ENCODE data around the gene SLC35E2B.

DNA sequence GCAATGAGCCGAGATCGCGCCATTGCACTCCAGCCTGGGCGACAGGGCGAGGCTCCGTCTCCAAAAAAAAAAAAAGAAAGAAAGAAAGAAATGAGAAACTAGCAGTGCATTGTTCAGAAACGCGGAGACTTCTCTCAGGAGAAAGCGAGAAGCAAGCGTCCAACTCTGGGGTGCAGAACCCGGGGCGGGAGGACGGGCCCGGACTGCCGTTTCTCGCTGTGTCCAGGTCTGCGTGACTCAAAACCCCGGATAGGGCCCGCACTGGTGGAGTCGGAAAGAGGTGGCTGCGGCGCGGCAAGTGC is 77.7 kb downstream of the SLC35E2B start:
- TF ChIP-seq, protein P1, sequence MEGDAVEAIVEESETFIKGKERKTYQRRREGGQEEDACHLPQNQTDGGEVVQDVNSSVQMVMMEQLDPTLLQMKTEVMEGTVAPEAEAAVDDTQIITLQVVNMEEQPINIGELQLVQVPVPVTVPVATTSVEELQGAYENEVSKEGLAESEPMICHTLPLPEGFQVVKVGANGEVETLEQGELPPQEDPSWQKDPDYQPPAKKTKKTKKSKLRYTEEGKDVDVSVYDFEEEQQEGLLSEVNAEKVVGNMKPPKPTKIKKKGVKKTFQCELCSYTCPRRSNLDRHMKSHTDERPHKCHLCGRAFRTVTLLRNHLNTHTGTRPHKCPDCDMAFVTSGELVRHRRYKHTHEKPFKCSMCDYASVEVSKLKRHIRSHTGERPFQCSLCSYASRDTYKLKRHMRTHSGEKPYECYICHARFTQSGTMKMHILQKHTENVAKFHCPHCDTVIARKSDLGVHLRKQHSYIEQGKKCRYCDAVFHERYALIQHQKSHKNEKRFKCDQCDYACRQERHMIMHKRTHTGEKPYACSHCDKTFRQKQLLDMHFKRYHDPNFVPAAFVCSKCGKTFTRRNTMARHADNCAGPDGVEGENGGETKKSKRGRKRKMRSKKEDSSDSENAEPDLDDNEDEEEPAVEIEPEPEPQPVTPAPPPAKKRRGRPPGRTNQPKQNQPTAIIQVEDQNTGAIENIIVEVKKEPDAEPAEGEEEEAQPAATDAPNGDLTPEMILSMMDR (IDR thresholded peaks at IDR 0.05), result no peak
- TF ChIP-seq POLR2A (IDR thresholded peaks at IDR 0.05), result no peak
- TF ChIP-seq POLR2AphosphoS5 (IDR thresholded peaks at IDR 0.05), result no peak

Data from upper lobe of left lung (tissue), 4 donors.